Stimulated activated CD8-positive, alpha-beta memory T cell treated with anti-CD3 and anti-CD28 coated beads, Interleukin-2, amount 100 ng/mL, for 48 hours (primary cell): Measurements from ENCODE around the gene SH3TC2.

ENCODE experiments used
- DNase-seq, 2 donors: peaks; one replicate each; pipeline ENCODE4 v3.0.0-alpha.2; 2020; ENCODE audit warnings: low read depth in 2 of 2

The SH3TC2 gene

GRCh38 chr5:149060325-149060724 is 2.5 kb downstream of the SH3TC2 start:
- DNase-seq, result no peak

DNA sequence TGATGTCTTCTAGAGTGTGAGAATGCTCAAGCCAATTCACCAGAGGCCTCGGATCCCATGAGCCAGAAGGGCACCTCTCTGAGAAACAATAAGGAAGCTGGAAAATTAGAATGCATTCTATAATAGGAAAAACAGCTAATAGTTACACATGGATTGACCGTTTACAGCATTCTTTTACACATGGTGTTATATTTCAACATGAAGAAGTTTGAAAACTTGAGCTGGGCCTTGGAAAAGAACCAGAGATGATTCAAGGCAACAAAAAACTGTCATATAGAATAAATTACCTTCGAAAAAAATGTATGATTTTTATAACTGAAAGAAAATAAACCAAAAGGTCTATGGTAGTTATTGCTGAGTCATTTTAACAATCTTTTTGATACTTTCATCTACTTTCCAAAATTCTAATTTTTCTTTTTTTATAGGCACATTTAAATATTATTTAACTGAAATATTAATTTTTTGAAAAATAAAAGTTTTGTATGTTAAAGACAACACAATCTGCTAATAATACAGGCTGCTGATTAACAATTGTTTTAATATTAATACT is 6.2 kb downstream of the SH3TC2 start:
- no peak for DNase-seq

DNA sequence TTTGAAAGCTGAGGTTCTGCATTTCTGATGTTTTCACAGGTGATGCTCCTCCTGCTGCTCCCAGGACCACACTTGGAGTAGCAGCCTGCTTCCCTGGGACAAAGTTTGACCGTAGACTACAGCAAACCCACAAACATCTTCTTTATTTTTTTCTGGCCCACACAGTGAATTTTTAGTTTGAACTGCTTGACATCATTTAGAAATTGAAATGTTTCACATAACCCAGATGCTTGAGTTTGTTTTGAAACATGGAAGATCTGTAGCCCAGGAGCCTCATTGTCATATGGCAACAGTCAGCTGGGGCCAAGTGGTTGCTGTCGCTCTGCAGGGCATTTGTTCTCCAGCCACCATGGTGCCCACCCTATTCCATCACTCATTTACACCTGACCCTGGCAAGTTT is 8.4 kb downstream of the SH3TC2 start:
- no peak for DNase-seq

DNA sequence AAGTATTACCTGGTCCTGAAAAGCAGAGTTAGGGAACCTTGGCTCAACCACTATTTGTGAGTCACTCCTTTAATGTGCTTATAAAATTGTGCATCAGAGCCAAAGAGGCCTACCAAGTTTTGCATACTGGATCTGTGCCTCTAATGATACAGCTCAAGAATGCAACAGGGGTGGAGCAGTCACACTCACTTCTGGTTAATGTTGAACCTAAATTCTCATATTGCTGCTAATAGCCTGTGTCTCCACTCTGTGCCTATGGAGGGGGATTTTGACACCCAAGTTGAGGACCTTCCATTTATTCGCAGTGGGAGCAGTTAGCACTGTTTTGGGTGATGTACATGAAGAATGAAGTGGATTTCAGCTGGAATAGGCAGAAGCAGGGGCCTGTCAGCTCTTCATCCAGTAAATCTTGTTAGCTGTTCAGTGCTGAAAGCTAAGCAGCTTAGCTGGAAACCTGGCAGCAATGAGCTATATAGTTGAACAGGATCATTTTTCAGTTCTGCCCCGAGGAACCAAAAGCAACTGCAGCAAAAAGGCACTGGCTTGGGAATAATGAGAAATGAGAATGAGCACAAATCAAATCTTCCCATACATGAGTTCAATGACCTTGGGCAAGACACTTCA is 9.7 kb downstream of the SH3TC2 start:
- DNase-seq, result no peak

- no peak for DNase-seq
These were observed 13.5 kb downstream of the SH3TC2 start for GRCh38 chr5:149049371-149049781.

GRCh38 chr5:149048811-149049210 is 14.1 kb downstream of the SH3TC2 start:
- no peak for DNase-seq

DNA sequence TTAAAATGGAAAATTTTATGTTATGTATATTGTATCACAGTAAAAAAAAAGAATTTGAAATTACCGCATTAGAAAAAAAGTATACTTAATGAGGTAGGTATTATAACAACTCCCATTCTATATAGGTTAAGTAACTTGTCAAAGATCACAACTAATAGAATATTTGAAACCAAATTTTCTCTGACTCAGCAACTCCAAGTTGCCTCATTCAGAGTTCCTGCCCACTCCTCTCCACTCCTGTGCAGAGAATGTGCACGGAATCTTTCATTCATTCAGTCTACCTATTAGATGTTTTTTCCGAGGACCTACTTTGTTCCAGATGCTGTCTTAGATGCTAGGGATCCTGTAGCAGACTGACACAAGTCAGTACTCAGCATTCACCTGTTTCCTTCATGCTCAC is 15.4 kb downstream of the SH3TC2 start:
- no peak for DNase-seq

DNA sequence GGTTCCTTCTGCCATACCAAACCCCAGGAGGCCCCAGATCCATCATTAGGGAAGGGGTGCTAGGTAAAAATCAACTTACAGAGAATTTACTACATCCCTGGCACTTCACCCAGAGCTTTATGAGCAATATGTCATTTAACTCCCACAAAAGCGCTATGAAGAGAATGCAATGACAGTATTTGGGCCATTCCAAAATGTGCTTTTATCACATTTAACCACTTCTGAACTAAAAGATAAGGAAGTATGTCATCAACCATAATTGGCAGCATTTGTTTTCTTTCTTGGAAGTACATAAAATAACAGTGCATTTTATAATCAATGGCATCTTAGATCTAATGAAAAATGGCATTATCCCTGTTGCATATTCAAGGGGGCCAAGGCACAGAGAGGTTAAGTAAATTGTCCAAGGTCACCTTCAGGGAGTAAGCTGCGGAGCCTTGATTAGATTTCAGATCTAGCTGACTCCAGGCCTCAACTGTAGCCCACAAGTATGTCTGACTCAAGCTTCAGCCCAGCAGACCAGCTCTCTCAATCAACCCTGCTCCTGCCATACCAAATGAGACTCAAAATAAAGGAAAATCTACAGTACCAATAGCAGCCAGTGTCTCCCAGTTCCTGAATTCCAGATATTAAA is 16.5 kb downstream of the SH3TC2 start:
- no peak for DNase-seq

DNA sequence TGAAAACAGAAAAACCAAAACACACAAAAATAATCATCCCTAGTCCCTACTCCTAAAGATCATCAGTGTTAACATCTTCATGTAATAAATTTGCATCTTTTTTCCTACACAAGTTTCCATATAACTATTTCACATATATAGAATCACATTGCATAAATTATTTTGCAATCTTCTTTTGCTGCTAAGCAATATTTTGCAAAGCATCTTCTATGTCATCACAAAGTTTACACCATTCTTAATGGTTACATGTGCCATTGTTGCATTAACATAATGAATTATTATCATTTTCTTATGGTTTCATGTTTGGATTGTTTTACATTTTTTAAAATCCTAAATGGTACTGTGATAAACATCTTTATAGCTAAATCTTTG is 17.8 kb downstream of the SH3TC2 start:
- no peak for DNase-seq

DNA sequence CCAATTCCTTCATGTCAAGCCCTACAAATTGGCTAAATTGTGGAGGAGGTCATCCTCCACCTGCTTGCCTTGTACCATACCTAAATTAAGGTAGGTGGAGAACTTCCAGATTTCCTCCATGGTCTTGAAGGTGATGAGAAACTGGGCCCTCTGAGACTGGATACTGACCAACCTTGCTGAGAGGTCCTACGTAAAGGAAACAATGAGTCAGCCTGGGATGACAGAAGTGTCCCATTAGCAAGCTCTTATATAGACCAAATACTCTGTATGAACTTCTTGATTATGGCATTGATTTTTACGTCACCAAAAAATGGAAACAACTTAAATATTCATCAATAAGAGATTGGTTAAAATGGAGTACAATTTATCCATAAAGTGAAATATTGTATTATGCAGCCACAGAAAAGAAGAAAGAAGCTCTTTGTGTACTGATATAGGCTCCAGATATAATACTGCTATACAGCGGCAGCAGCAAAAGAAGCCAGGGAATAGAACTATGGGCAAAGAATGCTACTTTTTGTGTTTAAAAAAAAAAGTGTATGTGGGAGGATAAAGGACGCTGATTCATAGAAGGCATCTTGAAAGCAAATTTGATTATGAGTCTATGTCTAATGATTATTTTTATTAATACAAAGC is 18.3 kb downstream of the SH3TC2 start:
- no peak for DNase-seq

GRCh38 chr5:149043641-149044040 is 19.2 kb downstream of the SH3TC2 start:
- DNase-seq, result no peak

GRCh38 chr5:149042865-149043264 is 20.0 kb downstream of the SH3TC2 start:
- no peak for DNase-seq

DNA sequence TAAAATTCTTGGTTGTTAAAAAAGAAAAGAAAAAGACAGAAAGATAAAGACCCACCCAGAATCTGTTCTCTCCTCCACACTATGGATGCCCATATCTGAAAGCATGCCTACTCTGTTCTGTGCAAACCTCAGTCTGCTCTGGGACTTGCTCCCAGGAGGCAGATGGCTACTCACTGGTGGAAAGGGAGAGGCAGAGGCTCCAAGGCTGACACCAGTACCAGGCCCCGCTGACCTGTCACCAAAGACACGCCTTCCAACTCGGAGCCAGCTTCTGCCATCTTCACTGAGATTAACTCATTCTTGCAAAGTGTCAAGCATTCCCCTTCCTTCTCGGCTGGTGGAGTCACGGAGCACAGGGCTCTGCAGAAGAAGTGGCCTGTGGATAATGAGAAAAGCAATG is 21.6 kb downstream of the SH3TC2 start:
- no peak for DNase-seq

DNA sequence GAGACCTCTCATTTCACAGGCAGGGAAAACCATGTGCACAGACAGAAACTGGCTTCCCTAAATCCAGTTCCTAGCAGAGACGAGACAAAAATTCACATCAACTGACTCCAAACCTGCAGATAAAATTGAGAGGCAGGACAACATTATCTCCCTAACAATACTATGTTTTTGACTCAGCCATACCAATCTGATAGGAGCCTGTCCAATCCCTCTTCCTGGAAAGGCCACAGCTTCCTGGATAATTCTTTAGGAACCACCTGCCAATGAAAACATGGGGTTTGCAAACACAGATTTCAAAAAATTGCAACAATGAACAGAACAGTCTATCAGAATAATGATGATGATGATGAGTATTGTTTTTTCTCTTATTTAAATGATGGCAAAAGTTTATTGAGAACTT is 22.4 kb downstream of the SH3TC2 start:
- DNase-seq, result no peak

- DNase-seq, result no peak
These were observed 23.4 kb downstream of the SH3TC2 start for GRCh38 chr5:149039506-149039905.

DNA sequence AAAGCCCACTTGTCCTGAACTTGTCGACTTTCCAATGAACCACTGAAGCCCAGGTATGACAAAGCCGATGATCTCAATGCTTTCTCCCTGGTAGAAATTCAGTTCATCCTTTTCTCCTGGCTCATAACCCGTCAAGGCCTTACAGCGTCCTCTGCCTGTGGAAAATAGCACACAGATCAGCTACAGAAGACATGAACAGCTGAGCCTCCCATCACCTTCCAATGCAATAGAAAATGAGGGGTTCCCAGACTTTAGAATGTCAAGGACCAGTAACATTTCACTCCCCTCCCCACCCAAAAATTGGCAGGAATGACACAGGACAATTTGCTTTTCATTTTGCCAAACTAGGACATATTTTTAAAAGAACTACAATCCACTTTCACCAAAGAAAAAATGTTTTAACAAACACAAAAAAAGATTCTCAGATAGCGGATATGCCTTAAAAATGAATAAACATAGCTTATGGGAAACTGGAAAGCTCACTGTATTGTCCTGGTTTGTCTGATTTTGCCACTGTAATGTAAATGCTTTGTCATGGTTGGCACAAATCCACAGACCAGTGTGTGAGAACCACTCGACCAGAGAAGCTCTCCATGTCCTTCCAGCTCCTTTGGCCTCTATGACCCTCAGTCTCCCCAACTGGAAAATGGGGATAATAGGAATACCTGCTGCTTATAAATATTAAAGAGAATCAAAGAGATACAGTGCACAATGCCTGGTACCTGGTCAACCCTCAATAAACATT is 24.4 kb downstream of the SH3TC2 start:
- DNase-seq, result no peak

GRCh38 chr5:149037817-149038216 is 25.0 kb downstream of the SH3TC2 start:
- no peak for DNase-seq

DNA sequence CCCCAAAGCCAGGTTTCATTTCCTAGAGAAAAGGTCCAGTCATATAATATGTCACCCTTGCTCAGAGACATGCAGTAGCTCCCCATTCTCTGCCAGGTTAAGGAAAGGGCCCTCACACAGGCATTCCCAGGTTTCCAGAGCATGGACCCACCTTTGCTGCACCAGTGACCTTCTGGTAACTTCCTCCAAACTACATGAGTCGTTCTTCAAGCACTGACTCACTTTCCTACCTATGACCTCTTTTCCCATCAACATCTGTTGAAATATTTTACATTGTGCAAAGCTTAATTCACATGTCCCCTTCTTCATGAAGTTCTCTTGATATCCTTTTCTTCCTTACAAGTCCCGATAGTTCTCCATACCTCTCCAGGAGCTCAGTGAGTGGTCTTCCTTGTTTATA is 25.9 kb downstream of the SH3TC2 start:
- no peak for DNase-seq

- DNase-seq, result no peak
These were observed 26.7 kb downstream of the SH3TC2 start for GRCh38 chr5:149036168-149036567.

- DNase-seq, result peak; percentile 41 to 50
These were observed 27.5 kb downstream of the SH3TC2 start for GRCh38 chr5:149035372-149035790.

DNA sequence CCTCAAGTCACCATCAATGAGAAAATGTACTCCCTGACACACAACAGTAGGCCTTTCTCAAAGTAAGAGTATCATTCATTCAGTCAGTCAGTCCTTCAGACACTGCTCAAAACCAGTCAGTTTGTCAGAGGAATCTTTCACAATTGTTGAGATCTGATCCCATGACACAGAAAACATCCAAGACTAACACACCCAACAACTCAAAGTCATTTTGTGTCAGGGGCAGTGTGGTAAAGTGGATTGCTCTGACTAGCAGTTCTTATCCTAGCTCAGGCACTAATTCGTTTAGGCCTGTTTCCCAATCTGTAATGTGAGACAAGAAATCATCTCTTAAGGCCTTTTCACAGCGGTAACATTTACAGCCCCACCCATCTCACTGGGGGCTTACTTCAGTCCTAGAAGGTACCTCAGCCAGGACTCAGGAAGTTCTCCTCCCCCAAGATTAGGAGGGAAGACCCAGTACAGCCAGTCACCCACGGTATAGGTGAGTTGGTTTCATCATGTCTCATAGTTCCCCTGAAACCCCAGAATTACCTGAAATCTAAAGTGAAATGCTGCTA is 31.9 kb downstream of the SH3TC2 start:
- no peak for DNase-seq

GRCh38 chr5:149030392-149030791 is 32.5 kb downstream of the SH3TC2 start:
- DNase-seq, result no peak
